Globus pallidus (tissue), 1 donor: ENCODE data around the gene ZNF766.
"Not testable (repeated sequence)": the region's sequence is repeated elsewhere in the genome, so short reads cannot be mapped to it uniquely, and the experiment has no call there.

ENCODE experiments used
- DNase-seq: peaks from one replicate; pipeline ENCODE4 v3.0.0-alpha.2; 2015; ENCODE audit warnings: low spot score

ZNF766 gene

DNA sequence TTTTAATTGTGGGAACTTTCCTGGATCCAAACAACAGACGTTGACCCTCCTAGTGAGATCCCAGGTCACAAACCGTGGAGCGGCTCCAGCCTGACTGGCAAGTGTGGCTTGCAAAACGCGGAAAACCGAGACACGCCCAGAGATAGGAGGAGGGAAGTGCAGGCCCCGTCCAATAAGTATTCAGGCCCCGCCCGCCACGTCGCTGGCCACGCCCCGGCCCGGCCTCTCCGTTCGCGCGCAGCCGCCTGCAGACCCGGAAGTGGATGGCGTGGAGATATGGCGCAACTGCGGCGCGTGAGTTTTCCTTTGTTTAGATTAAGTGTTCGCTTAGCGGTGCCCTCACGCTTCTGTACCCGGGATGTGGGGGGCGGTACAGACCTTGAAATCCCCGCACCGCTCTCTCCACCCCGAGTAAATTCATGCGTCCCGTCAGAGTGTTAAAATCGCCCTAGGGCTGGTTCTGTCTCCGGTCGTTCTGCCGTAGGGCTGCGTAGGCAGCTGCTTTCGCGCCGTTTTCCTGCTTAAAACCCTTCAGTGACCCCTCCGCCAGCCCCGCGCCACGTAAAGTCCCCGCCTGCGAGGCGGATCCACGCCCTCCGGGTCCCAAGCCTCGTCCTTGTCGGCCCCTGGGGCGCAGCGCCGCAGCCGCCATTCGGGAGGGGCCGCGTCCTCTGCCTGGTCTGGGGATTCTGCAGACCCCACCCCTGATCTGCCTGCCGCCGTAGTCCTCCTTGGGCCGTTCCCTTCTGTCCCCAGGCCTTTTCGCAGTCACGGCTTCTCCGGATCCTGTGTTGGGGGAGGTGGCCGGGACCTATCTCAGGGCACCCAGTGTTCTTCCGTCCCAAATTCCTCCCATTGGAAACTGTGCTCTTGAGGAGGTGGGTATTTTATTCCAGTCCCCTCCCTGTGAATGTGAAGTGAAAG is at the start of gene ZNF766:
ZNF766 (plus strand) TSS at position 250 of the 924 bp plus-strand sequence; CDS start at position 277, 27 bp downstream.
- peak; percentile 94 for DNase-seq

DNA sequence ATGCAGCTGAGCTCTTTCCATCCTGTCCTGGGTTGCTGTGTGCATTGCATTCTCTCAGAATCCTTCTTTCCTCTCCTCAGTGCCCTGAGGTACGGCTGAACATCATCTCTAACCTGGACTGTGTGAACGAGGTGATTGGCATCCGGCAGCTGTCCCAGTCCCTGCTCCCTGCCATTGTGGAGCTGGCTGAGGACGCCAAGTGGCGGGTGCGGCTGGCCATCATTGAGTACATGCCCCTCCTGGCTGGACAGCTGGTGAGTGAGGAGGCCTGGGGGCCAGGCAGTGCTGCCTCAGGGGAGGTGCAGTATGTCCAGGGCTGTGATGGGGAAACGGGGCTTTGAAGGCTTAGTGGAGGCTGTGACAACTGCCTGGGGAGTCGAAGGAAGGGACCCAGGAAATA is 49.8 kb upstream of the ZNF766 start:
- DNase-seq = no peak

DNA sequence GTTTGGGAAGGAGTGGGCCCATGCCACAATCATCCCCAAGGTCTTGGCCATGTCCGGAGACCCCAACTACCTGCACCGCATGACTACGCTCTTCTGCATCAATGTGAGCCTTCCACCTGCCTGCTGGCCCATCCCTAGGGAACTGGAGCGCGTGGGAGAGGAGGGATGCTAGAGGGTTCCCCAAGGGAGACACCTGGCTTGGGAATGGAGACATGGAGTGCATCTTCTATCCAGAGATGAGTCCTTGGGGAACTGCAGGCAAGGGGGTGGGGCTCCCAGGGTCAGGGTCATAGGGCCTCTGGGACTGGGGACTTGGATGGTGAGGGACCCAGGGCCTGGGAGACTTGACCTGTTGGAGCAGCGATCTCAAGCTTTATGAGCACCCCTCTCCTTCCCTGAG is 48.4 kb upstream of the ZNF766 start:
- no peak for DNase-seq

DNA sequence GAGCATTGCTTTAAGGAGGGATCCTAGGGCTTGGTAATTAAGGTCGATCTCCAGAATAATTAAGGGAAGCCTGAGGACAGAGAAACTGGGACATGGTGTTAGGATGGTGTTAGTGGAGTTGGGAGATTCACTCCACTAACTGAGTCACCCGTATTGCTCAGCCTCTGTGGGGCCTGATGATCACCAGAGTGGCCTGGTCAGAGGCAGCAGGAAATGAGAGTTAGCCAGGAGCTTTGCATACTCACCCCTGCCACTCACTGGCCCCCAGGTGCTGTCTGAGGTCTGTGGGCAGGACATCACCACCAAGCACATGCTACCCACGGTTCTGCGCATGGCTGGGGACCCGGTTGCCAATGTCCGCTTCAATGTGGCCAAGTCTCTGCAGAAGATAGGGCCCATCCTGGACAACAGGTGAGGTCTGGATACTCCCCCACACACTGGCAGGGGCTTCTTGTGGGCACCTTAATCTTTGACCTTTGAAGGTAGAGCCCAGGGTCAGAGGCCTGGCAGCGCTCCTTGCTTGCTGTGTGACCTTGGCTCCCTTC is 47.5 kb upstream of the ZNF766 start:
- no peak for DNase-seq

DNA sequence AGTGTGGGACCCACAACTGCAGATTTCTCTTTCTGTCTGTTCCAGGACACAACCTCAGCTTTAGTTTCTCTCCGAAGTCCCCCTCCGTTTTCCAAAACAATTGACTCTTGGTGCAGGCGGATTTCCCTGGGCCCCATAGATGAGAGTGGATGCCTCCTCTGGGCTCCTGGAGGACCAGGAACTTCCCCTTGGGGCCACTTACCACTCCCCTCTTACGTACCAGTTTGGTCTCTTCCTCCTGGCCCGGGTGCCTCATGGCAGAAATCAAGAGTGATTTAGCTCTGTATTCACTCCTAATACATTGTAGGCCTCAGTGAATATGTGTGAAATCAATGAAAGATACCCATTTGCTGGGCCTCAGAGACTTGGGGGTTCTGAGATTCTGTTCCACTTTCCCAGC is 45.2 kb upstream of the ZNF766 start:
- DNase-seq = no peak

DNA sequence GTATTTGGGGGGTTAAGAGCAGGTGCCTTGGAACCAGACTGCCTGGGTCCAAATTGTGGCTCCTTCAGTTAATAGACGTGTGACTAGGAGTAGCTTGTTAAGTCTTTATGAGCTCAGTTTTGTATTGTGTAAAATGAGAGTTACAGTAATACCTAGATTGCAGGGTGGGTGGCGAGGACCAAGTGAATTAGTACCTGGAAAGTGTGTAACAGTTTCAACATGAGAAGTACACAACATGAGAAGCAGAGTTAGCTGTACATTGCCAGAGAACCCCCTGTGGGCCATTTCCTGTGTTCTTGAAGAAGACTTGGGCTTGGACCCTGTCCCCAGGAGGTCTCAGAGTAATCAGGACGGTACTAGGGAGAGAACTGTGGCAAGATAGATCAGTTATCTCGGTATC is 42.7 kb upstream of the ZNF766 start:
- no peak for DNase-seq

DNA sequence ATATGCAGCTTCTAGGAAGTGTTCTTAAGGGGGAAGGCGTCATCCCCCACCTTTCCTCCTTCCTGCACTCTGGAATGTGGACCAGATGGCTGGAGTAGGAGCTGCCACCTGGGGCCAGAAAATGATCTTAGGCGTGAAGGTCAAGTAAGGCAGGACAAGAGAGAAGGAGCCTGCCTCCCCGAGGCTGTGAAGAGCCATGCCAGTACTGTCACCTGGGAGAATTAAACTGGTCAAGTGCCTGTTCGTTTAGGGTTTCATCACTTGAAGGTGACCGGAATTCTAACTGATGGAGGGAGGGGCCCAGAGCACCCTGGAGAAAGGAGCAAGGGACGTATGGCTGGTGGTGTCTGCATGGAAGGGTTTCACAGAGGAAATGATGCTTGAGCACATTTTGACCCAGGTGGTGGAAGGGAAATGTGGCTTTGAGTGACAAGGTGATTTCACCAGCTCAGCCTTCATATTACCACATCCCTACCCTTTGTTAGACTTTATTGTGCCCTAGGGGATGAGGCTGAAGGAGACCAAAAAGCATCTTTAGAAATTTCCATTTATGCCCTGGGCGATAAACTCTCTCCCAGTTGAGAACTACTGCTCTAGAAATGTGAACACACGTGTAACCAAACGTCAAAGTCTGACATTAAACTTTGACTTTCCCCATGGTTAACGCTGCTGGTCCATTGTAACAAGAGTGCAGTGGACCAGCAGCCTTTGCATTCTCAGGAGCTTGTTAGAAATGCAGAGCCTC is 42.0 kb upstream of the ZNF766 start:
- DNase-seq = no peak

DNA sequence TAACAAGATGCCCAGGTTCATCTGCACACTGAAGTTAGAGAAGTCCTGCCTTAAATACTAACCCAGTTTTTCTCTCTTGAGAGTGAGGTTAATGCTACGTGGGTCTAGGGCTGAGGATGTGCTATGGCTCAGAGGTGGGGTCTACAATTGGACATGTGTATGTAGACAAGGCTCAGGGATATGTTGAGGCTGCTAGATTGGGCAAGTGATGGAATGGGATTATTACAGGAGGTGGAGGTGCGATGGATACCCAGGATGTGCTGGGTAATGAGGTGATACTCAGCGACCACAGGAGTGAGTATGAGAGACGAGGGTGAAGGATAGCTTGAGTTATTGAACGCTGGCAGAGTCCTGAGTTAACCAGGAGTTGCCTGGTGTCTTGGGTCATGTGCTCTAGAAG is 41.4 kb upstream of the ZNF766 start:
- no peak for DNase-seq

DNA sequence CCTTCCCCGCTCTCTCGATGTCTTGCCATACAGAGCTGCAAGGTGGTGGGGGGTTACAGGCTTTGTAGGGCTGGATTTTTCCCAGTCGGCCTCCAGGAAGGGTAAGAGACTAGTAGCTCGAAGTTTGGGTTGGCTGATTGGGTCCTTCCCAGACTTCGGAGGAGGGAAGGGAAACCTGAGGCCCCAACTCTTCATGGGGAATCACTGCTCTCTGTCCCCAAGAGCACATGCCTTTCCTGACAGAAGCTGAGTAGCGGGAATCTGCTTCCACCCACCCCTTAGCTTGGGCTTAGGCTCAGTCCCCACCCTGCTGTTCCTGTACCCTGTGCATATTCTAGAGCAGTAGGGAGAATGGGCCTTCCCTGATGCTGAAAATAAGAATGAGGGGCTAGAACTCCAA is 39.9 kb upstream of the ZNF766 start:
- no peak for DNase-seq

DNA sequence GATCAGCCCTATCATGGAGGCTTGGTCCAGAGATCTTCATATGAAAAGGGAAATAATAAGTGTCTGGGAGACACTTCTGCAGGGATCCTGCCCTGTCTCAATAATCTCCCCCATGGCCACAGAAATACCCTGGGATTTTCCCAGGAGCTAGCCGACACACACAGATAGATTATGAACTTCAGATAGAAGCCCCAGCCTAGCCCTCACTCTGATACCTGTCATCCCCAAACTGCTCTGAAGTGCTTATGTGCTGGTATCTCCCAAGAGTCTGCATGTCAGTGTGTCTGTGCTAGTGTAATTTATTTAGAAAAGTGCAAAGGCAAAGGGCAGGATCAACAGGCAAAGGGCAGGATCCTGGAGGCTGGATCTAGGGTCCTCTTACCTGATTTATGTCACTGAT is 38.7 kb upstream of the ZNF766 start:
- DNase-seq = no peak

DNA sequence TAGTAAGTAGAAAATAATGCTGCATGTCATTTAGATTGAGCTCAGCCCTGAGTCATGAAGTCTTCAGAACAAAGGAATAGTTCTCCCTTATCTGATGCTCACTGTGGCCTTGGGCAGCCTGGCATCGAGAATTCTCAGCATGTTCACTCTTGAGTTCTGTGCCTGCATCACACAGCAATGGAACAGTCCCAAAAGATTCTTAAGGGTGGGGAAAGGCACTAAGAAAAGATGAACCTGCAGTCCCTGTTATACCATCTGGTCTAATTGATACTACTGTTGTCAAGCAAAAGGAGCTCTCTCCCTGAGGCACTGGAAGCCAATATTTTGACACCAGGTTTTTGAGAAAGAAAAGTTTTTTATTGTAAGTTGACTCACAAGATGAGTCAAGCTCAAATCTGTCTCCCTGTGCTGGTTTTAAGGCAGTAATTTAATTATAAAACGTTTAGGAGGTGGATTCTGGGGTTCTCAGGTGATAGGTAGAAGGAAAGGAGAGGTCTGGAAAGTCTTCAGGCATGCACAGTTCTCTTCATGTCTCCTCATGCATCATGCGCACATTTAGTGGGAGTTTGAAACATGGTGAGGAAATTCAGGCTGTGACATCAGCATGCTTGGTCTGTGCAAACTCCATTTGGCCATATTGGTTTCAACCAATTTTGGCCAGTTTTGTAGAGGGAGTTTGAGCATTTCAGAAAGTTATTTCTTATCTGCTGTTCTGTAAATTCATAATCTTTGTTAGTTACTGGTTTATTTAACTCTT is 38.1 kb upstream of the ZNF766 start:
- peak; percentile 5 for DNase-seq

DNA sequence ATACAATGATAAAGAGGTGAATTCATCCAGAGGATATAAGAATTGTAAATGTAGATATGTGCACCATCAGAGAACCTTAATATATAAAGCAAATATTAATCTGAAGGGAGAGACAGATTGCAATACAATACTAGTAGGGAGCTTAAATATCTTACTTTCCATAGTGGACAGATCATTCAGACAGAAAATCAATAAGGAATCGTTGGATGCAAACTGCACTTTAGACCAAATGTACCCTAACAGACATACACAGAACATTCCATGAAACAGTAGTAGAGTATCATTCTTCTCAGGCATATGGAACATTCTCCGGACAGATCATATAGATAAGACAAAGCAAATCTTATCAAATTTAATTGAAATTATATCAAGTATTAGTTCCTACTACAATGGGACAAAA is 35.0 kb upstream of the ZNF766 start:
- no peak for DNase-seq

DNA sequence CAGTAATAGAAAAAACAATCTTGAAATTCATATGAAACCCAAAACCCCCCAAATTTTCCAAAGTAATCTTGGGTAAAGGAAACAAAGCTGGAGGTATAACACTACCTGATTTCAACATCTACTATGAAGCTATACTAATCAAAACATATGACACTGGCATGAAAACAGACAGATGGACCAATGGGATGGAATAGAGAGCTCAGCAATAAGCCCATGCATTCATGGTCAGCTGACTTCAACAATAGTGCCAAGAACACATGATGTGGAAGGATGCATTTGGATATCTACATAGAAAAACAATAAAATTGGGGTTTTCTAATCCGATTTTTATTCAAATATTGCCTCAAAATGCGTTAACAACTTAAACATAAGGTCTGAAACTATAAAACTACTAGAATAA is 32.2 kb upstream of the ZNF766 start:
- no peak for DNase-seq

DNA sequence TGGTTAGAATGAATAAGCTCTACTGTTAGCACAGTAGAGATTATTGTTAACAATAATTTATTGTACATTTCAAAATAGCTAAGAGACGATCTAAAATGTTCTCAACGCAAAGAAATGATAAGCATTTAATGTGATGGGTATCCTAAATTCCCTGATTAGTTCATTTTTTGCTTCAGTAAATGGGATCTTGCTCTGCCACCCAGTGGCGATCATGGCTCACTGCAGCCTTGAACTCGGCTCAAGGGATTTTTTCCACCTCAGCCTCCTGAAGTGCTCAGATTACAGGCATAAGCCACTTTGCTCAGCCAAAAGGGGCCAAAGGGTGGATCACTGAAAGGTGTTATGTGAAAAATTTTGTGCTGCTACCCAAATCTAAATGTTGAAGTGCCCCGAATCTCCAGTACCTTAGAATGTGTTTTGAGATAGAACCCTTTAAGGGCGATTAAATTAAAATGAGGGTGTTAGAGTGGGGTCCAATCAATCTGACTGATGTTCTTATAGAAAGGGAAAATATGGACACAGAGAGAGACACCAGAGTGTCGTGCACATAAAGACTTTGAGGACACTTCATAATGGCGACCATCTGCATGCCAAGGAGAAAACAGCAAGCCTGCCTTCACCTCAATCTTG is 31.5 kb upstream of the ZNF766 start:
- peak; percentile 51 for DNase-seq

DNA sequence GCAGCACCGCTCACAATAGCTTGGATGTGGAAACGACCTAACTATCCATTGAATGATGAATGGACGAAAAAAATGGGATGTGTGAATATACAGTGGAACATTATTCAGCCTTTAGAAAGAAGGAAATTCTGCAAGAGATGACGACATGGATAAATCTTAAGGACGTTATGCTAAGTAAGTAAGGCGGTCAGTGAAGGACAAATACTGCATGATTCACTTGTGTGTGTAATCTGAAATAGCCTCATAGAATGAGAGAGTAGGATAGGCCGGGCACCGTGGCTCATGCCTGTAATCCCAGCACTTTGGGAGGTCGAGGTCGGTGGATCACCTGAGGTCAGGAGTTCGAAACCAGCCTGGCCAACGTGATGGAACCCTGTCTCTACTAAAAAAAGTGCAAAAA is 25.4 kb upstream of the ZNF766 start:
- no peak for DNase-seq

DNA sequence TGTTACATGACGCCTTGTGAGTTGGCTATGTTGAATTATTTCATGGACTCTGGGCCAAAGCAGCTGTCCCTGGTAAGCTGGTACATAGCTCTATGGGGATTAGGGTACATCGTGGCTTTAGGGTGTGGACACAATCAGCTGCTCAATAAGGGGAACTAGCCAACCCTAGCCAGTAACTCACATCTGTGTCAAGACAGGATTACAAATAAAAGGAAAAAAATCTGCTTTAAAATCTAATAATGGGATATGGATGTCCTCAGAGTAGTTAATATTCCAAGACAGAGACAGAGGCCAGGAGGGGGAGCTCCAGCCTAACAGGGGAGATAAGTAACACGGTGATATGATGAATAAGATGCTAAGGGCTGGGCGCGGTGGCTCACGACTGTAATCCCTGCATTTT is 21.1 kb upstream of the ZNF766 start:
- DNase-seq = peak; percentile 35

DNA sequence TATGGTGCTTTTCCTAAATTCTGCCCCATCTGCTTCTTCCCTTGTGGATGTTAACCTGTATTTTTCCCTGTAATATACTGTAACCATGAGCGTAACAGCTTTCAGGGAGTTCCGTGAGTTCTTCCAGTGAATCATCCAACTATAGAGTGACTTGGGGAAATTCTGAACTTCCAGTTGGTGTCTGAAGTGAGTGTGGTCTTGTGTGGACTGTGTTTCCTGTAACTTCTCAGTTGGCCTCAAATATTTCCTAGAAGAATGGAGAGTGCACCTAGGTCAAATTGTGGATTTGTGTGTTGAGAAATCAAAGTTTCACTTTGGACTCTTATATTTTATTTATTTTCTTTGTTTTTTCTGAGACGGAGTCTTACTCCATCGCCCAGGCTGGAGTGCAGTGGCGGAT is 11.0 kb upstream of the ZNF766 start:
- no peak for DNase-seq

DNA sequence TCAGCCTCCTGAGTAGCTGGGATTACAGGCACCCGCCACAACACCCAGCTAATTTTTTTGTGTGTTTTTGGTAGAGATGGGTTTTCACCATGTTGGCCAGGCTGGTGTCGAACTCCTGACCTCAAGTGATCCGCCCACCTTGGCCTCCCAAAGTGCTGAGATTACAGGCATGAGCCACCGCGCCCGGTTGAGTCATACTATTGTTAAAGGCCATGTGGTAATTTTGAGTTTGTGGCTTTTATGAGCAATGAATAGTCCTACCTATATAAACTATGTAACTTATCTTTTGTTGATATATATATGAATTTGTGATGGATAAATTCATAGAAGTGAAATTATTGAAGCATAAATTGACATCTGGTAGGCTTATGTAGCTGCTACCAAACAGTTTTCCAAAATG is 3.8 kb upstream of the ZNF766 start:
- DNase-seq = not testable (repeated sequence)

DNA sequence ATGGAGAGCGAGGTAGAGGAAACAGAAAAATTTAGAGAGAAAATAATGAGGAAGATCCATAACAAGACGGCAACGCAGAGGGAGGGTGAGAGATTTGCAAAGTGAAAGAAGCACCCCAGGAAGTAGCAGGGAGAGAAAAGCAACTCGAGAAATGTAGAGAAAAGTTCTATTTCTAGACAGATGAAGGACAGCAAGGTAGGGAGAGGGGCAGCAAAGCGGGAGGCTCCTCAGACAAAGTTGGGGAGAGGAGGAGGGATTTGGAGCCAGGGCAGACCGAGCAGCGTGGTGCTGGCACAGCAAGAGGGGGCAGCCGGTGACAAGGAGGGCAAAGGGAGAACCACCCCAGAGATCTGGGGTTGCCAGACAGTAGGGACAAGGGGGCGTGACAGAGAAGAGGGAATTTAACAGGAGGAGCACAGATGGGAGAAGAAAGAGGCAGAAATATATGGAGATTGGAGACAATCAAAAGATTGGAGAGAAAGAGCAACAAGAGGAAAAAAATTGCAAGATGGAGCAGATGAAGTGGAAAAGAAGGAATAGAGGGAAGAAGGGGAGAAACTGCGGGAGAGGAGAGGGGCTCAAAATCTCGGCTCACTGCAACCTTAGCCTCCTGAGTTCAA is 989 bp downstream of the ZNF766 start:
- no peak for DNase-seq

DNA sequence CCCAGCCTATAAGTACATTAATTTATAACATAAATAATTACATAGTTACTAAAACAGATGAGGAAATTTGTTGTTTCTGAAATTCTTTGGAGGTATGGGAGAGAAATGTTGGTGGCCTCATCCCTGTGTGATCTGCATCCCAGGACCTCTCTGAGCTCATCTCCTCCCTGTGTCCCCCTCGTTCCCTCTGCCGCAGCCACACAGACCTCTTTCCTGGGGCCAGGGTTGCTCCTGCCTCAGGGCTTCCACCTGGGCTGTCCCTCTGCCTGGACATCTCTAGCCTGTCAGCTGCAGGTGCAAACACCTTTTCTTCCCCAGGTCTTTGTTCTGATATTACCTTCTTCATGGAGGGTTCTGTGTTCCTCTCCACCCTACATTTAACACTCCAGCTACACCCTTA is 3.9 kb downstream of the ZNF766 start:
- no peak for DNase-seq

DNA sequence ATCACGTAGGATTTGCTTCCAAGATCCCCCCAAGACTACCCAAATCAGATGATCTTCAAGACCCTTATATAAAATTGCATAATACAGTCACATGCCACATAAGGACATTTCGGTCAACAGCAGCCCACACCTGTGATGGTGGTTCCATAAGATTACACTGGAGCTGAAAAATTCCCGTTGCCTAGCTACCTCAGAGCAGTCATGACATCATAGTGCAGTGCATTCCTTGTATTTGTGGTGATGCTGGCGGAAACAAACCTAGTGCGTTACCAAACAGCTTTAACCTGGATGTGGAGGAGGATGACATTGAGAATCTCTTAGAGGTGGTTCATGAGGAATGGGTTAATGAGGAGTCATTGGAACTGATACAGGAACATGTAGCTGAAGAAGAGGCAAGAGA is 4.8 kb downstream of the ZNF766 start:
- no peak for DNase-seq
